Gastrocnemius medialis (tissue), 4 donors: ENCODE measurements around the gene ACVR1.

Source experiments
- CTCF ChIP-seq, 5 experiments: fragments of 450-650 bp in 3 of 5; fragments of 200-600 bp in 2 of 5; sonication (generic) in 2 of 5; IDR thresholded peaks in 4 of 5; conservative IDR thresholded peaks in 1 of 5; 1 replicate in 4 of 5; 2 replicates in 1 of 5; pipeline ENCODE4 v1.5.1; 2016 to 2019; ENCODE audit warnings: antibody characterized with exemption in 5 of 5, mild to moderate bottlenecking in 3 of 5, moderate library complexity in 3 of 5
- POLR2A ChIP-seq, 2 donors: fragments of 450-650 bp; IDR thresholded peaks; one replicate each; pipeline ENCODE4 v1.6.1; 2017; ENCODE audit warnings: antibody characterized with exemption in 2 of 2, mild to moderate bottlenecking in 2 of 2, moderate library complexity in 2 of 2

- no peak for TF ChIP-seq CTCF (IDR thresholded peaks at IDR 0.05 in 4 of 5, conservative IDR thresholded peaks at IDR 0.05 in 1 of 5)
- no peak for TF ChIP-seq POLR2A (IDR thresholded peaks at IDR 0.05)
These were observed 56.4 kb downstream of the ACVR1 start for GRCh38 chr2:157819761-157820160.
